HG03442 (cell line): Measurements from ENCODE around the gene PLSCR3.

Source experiments
- ATAC-seq: cut with Tn5 transposase; IDR thresholded peaks from one replicate; pipeline ENCODE4 v1.9.1; 2021; ENCODE audit warnings: mild to moderate bottlenecking, moderate library complexity; ENCODE audit not compliant: unreplicated experiment

PLSCR3 gene

GRCh38 chr17:7426896-7427489 is 32.7 kb upstream of the PLSCR3 start:
- no peak for ATAC-seq

DNA sequence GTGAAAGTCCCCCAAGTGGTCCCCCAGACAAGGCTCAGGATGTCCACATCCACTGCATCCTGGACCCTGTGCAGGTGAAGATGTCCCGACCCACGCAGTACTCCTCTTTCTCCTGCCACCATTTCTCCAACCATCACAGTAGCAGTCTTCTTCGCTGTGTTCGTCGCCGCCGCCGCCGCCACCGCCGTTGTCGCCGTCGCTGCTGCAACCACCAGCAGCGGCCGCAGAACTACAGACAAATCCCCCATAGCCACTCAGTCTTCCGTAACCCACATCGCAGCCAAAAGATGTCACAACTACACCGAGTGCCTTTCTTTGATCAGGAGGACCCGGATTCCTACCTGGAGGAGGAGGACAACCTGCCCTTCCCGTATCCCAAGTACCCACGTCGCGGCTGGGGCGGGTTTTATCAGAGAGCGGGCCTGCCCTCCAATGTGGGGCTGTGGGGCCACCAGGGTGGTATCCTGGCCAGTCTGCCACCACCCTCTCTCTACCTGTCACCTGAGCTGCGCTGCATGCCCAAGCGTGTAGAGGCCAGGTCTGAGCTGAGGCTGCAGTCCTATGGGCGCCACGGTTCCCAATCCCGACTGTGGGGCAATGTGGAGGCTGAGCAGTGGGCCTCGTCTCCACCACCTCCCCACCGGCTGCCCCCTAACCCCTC is 32.0 kb upstream of the PLSCR3 start:
- ATAC-seq, result no peak

GRCh38 chr17:7425756-7426155 is 31.4 kb upstream of the PLSCR3 start:
- ATAC-seq, result no peak

DNA sequence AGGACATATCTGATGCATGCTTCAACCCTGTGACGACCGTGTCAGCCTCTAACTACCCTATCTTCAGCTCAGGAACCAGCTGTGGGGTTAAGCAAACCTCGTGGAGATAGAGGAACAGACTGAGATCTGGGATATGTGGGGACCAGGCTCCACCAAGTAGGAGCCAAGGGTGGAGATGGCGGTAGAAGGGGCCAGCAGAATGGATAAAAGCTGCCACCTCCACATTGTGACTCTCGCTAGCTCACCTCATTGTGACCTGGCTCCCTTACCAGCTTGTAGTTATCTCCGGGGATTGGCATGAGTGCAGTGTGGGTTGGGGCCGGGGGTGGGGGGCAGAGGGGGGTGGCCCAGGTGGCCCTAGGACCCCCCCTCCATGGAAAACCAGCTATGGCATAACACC is 31.0 kb upstream of the PLSCR3 start, which contains the start of gene SPEM2:
Gene SPEM2 (plus strand): TSS at position 301 of the 400 bp plus-strand sequence. CDS start 73 bp downstream, at position 374.
- no peak for ATAC-seq

DNA sequence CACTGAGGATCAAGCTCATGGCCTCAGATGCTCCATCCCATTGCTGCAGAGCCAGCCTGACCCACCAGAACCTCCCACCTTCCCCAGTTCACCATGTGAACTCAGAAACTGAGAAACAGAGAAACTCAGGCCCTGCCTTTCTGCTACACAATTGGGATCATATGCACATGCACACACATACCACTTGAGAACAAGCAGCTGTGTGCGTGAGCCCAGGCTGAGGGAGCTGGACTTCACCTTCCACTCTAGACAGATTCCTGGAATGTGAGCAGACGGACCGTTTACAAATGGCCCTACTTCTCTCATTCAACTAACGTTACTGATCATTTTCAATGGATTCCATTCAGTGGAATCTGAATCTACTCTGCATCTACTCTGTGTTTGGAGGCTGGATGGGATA is 29.4 kb upstream of the PLSCR3 start:
- no peak for ATAC-seq

DNA sequence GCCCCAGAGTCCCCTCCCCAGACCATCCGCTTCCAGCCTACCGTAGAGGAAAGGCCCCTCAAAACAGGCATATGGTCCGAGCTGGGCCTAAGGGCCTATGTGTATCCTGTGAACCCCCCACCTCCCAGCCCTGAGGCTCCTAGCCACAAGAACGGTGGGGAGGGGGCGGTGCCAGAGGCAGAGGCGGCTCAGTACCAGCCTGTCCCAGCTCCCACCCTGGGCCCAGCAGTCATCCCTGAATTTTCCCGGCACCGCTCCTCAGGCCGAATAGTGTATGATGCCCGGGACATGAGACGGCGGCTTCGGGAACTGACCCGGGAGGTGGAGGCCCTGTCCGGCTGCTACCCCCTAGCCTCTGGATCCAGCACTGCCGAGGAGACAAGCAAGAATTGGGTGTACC is 26.9 kb upstream of the PLSCR3 start:
- no peak for ATAC-seq

DNA sequence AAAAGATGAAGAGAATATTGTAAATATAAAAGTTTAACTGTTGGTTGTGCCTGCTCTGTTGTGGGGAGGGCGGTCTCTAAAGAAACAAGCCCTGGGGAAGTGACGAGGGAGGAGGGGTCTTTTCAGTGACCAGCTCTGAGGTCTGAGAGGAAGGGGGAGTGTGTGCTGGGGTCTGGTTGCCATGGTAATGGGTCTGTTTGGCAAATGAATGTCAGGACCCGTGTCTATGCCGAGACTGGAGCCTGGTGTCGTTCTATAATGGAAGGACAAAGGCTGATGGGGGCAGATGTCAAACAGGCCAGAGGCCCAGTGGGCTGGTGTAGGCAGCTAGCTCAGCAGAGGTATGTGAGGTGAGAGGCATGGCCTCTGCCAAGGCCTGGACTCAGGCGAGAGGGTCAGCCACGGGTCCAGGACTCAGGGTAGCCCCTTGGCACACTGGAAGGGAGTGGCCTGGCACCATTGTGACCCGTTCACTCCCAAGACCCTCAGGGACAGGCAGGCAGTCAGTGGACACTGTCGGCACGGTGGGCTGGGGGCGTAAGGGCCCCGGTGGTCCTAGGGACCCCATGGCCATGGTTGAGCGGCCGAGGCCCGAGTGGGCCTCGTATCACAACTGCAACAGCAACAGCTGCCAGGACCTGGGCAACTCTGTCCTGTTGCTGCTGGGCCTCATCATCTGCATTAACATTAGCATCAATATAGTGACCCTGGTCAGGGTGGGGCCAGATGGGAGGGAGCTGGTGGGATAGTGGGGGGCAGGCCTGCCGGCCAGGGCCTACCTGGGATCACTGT is 25.7 kb upstream of the PLSCR3 start, which contains the start of gene SPEM1:
Gene SPEM1 (plus strand): TSS at position 506 of the 792 bp plus-strand sequence. CDS start 61 bp downstream, at position 567.
- ATAC-seq, result no peak

DNA sequence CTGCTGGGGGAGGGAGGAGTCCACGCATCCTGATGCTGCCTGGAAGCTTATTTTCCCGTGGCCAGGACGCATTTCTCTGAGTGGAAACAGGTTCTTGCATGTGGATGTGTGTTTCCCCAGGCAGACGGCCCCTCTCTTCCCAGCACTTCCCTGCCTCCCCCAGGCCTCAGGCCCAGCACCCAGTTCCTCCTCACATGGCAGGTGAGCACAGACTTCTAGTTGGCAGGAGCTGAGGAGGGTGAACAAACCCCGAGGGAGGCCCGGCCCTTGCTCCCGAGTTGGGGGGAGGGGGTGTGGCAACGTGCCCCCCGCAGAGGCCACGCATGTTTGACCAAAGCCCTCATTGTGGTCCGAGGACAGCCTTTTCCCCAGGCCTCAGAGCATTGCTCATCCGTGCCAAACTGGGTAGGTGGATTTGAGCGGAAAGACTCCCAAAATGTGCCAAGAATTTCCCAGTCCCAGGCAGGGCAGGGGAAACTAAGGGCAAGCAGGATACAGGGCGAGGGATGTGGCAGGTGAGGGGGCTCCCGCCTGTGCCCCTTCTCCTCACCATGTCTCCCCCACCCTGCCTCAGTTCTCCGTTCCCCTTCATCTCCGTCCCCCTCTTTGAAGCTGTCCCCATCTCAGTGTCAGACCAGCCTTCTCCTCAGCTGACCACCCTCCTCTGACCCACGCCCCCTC is 24.3 kb upstream of the PLSCR3 start:
- ATAC-seq, result no peak

DNA sequence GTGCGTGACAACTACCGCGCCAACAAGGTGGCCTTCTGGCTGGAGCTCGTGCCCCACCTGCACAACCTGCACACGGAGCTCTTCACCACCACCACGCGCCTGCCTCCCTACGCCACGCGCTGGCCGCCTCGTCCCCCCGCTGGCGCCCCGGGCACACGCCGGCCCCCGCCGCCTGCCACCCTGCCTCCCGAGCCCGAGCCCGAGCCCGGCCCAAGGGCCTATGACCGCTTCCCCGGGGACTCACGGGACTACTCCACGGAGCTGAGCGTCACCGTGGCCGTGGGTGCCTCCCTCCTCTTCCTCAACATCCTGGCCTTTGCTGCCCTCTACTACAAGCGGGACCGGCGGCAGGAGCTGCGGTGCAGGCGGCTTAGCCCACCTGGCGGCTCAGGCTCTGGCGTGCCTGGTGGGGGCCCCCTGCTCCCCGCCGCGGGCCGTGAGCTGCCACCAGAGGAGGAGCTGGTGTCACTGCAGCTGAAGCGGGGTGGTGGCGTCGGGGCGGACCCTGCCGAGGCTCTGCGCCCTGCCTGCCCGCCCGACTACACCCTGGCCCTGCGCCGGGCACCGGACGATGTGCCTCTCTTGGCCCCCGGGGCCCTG is 22.8 kb upstream of the PLSCR3 start:
- no peak for ATAC-seq

DNA sequence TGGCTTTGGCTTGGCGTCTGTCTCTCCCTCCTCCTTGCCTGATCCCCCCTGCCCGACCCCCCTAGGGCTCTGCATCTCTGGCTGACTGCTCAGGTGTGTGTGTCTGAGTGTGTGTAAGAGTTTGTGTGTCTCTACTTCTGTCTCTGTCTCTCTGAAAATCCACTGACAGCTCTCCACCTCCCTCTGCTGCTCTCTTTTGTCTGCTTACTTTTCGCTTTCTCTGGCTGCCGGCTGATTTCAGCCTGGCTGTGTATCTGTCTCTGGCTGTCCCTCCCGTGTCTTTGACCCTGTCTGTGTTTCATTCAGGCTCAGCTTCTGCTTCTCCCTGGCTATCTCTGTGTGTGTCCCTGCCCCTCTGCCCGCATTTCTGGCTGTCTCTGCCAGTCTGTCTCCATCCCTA is 22.0 kb upstream of the PLSCR3 start:
- no peak for ATAC-seq

GRCh38 chr17:7415784-7416183 is 21.5 kb upstream of the PLSCR3 start:
- ATAC-seq, result no peak

GRCh38 chr17:7414837-7415236 is 20.5 kb upstream of the PLSCR3 start:
- no peak for ATAC-seq

DNA sequence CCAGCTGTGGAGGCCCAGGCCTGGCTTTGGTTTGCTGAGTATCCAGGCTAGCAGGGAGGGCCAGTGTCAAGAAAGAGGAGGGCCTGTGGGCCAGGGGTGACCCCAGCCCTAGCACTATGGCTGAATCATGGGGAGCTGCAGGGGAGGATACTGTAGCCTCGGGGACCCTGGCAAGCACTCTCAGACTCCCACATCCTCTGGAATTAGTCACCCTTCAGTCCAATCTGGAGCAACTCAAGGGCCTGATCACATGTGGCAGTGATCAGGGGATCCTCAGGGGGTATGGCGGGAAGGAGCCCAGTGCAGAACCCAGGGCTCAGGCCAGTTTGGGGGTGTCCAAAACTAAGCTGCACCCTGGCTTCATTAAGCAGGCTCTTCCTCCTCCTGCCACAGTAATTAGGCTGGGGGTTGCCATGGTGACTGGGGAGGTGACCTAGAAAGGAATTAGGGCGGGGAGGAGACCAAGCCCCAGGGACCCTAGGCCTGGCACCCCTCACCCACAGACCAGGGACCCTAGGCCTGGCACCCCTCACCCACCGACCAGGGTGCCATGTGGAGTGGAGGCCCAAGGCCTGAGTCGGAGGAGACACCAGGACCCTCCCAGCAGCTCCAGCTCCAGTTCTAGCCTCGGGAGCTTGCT is 19.1 kb upstream of the PLSCR3 start:
- ATAC-seq, result no peak

DNA sequence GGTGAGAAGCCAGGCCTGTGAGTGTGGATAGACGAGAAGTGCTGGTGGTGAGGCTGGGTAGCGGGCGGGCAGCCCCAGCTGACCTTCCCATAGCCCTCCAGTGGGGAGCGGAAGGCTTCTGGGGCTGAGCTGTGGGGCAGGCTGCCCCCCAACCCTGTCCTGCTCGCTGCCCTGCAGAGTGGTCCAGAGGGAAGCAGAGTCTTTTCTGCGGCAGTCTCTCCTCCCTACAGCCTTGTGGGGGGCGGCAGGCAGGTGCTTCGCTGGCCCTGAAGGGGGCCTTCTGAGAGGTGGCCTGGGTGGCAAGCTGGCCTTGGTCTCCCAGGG is 17.1 kb upstream of the PLSCR3 start:
- no peak for ATAC-seq

- no peak for ATAC-seq
Measured at GRCh38 chr17:7410634-7411426, 16.5 kb upstream of the PLSCR3 start.

DNA sequence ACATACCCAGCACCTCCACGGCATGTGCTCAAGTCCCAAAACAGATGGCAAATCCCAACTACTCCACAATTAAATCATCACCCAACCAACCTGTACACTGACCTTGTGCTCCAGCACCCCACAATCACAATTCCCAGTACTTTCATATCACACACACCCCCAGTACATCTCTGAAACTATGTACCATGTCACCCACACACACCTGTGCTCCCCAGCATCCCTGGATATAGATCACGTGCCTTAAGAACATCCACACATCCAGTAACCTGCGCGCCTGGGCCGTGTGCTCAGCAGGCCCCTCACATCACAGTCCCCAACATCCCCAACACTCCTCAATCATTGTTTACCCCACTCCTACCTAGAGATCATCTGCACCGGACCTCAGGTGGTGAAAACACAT is 15.4 kb upstream of the PLSCR3 start:
- no peak for ATAC-seq

- ATAC-seq, result no peak
Measured at GRCh38 chr17:7408863-7409262, 14.5 kb upstream of the PLSCR3 start.

- ATAC-seq, result no peak
Measured at GRCh38 chr17:7408252-7408727, 14.0 kb upstream of the PLSCR3 start.

GRCh38 chr17:7407485-7408251 is 13.3 kb upstream of the PLSCR3 start, which contains the start of gene NLGN2:
NLGN2 (plus strand) TSS chr17:7407845; CDS start chr17:7408256, 411 bp downstream.
- no peak for ATAC-seq
